HG03060 (cell line): ENCODE data around the gene ZNF605.
"Not testable (repeated sequence)": the region's sequence is repeated elsewhere in the genome, so short reads cannot be mapped to it uniquely, and the experiment has no call there.

ENCODE experiments used
- ATAC-seq: cut with Tn5 transposase; IDR thresholded peaks from one replicate; pipeline ENCODE4 v1.9.1; 2021; ENCODE audit warnings: low read depth, moderate number of reproducible peaks; ENCODE audit not compliant: unreplicated experiment

Gene ZNF605

GRCh38 chr12:132956011-132956788 lies at the start of gene ZNF605:
Gene ZNF605 (minus strand): TSS chr12:132956306. CDS start chr12:132945635, 10,671 bp downstream.
- ATAC-seq, result peak; percentile 81

DNA sequence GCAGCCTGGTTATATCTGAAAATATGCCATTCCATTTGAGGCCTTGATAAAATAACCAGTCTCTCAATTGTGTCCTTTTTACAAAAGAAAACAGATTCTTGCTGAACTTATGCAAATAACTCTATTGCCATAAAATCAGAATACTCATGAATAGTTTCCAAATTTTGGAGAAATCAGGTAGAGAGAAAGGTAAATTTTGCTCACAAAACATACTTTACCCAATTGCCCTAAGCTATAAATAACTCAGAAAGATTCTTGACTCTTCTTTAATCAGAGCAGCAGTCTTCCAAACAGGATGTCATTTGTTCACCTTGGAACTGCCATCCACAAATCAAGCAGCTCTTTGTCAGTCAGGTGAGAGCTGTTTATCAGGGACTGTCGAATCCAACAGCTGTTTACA lies 42.6 kb upstream of the ZNF605 start:
- no peak for ATAC-seq

GRCh38 chr12:132986885-132987225 lies 30.7 kb upstream of the ZNF605 start:
- no peak for ATAC-seq

- peak; percentile 93 for ATAC-seq
These were observed 30.1 kb upstream of the ZNF605 start, which contains the start of gene ZNF26 for GRCh38 chr12:132986001-132986884. Gene ZNF26 (plus strand): TSS chr12:132986367. CDS start chr12:132986841, 474 bp downstream.

- not testable (repeated sequence) for ATAC-seq
These were observed 20.8 kb upstream of the ZNF605 start for GRCh38 chr12:132976870-132977269.

- no peak for ATAC-seq
These were observed 16.3 kb upstream of the ZNF605 start for GRCh38 chr12:132972374-132972773.

DNA sequence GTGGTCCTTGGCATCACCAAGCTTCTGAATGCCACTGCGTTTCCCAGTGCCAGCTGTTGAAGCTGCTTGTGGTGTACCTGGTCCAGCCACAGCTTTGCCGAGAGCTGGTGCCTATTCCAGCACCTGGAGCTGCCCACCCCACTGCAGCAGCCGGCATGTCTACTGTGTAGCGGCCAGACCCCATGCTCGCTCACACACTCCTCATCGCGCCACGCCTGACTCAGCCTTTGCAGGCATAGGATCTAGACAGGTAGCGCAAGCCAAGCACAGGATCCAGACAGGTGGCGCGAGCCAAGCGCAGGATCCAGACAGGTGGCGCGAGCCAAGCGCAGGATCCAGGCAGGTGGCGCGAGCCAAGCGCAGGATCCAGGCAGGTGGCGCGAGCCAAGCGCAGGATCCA lies 11.6 kb upstream of the ZNF605 start:
- no peak for ATAC-seq

- ATAC-seq, result no peak
These were observed 10.7 kb upstream of the ZNF605 start for GRCh38 chr12:132966676-132967415.

- no peak for ATAC-seq
These were observed 9.7 kb upstream of the ZNF605 start for GRCh38 chr12:132965796-132966195.

DNA sequence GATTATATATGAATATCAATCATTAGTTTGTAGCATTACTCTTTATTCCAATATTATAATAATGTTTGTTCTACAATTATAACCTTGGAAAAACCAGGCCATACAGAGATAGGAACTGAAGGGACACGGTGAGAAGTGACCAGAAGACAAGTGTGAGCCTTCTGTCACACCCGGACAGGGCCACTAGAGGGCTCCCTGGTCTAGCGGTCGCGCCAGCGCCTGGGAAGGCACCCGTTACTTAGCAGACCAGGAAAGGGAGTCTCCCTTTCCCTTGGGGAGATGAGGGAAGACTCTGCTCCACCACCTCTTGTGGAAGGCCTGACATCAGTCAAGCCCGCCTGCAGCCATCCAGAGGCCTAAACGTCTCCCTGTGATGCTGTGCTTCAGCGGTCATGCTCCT lies 7.8 kb upstream of the ZNF605 start:
- not testable (repeated sequence) for ATAC-seq

- not testable (repeated sequence) for ATAC-seq
These were observed 5.7 kb upstream of the ZNF605 start for GRCh38 chr12:132961790-132962189.

GRCh38 chr12:132955094-132956010 lies 754 bp downstream of the ZNF605 start:
- ATAC-seq, result no peak

DNA sequence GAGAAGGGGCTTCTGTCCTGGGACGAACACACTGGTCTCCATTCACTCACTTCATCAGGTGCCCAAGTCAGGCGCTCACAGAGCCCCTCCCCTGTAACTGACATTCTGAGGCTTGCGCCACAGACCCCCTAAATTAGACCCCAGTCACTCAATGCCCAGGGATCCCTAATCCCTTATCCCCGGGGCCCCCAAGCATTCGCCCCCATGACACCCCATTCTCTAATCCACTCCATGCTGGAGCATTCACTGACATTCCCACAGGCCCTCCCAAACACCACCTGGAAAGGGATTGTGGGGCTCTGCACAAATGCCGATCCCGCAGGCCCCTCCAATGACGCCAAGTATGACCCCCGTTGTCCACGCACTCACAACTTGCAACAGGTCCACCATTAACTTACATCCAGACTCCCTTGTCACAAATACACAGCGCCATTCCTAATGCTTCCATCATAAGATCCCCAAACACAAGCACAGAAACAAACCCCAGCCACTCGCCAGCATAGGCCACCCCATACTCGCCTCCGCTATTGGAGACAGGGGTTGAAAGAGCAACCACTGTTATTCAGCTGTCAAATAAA lies 1.5 kb downstream of the ZNF605 start:
- ATAC-seq, result no peak

DNA sequence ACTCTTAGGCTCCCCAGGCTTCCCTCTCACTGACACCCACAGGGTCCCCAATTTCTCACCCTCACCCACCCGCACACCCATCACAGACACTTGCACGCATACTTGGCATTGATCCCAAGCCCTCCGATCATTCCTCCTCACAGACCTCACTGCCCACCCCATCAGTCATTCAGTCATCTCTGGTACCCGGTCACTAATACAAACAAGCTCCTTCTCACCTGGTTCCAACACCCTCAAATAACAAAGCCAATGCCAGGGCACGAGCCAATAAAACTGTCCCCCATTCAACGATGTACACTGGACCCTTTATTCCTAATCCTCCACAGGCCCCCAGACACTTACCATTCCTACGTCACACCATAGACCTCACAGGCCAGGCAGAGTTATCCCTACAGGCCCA lies 2.3 kb downstream of the ZNF605 start:
- no peak for ATAC-seq

- ATAC-seq, result no peak
These were observed 3.0 kb downstream of the ZNF605 start for GRCh38 chr12:132953163-132953425.

GRCh38 chr12:132952371-132953162 lies 3.5 kb downstream of the ZNF605 start:
- no peak for ATAC-seq

- no peak for ATAC-seq
These were observed 4.5 kb downstream of the ZNF605 start for GRCh38 chr12:132951649-132952048.

DNA sequence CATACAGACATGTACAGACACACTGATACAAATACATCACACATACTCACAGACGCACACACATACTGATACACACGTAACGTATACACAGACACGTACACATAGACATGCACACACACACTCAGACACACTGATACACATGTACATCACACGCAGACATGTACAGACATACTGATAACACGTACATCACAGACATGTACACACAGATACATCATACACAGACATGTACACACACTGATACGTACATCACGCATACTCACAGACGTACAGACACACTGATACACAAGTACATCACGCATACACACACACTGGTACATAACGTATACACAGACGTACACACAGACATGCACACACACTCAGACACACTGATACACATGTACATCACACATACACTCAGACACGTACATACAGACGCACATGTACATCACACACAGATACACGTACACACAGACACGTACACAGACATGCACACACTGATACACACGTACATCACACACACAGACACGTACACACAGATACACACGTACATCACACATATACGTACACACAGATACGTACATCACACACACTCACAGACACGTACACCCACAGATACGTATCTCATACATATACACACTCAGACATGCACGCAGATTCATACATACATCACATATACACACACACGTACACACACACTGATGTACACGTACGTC lies 5.1 kb downstream of the ZNF605 start:
- no peak for ATAC-seq
